ENCODE results near the gene ZMAT5. TPM values are rescaled to one million over a fixed set of nuclear protein-coding genes. Genes with fewer than 3 reads are reported as not detected.

The ZMAT5 gene
- total and polyA plus RNA-seq, 9 of the 15 experiments (the other 6 are each of a cell fraction or from before 2014, with no cell fraction given): 2.0 to 25.2 (median 11.9) TPM

DNA sequence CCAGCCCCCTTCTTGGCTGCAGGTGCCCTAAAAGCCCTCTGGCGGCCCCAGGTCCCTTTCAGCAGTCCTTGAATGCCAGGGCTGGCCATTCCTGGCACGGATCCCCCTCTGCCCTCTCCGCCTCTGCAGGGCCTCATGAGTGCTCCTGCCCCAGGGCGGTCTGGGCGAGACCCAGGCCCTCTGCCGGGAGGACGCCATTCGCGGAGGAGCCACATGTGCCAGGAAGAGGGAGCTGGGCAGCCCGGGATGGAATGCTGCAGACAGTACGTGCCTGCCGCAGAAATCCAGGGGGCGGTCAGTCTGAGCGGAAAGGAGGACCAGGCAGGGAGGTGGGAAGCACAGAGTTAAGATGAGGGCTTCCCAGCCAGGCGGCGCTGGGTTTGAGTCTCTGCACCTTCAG is 44.2 kb downstream of the ZMAT5 start (continued):
- TF ChIP-seq TOE1 (IDR thresholded peaks at IDR 0.05; ENCODE audit: borderline replicate concordance): no peak
- TF ChIP-seq TOE1 (CRISPR knock-in tag; IDR thresholded peaks at IDR 0.05; ENCODE audit: borderline replicate concordance, low read depth): no peak
- no peak for TF ChIP-seq CBFB (CRISPR knock-in tag; IDR thresholded peaks at IDR 0.05)
- no peak for TF ChIP-seq ZFPM2 (CRISPR knock-in tag; IDR thresholded peaks at IDR 0.05)
- TF ChIP-seq KDM1A (IDR thresholded peaks at IDR 0.05): no peak
- no peak for TF ChIP-seq ZZZ3 (IDR thresholded peaks at IDR 0.05)
- no peak for TF ChIP-seq ZNF551 (CRISPR knock-in tag; IDR thresholded peaks at IDR 0.05)
- no peak for TF ChIP-seq SMARCE1 (IDR thresholded peaks at IDR 0.05)
- no peak for TF ChIP-seq HDAC1 (IDR thresholded peaks at IDR 0.05)
- TF ChIP-seq BRD9 (IDR thresholded peaks at IDR 0.05; ENCODE audit: low read depth, partially characterized antibody): no peak
- TF ChIP-seq KHSRP (IDR thresholded peaks at IDR 0.05): no peak
- no peak for TF ChIP-seq NFYB (IDR thresholded peaks at IDR 0.05; ENCODE audit: extremely low read depth, insufficient read length)

DNA sequence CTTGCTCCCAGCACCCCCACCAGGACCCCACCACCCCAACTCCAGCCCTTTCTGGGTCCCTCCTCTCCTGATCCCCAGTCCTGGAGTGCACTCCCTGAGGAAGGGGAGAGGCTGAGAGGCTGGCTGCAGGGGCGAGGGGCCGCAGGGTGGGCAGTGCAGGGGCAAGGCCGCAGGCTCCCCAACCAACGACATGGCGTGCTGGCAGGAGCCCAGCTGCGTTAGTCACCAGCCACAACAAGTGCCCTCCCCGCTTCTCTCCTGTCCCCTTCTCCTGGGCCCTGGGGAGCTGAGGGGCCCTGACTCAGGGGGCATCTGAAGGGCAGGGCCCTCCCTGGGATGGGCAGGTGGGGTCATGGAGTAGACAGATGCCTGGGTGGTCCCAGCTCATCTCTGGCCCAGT is 44.7 kb downstream of the ZMAT5 start:
- Histone ChIP-seq H2AFZ (ENCODE audit: low read depth, low read length) (no peak overlapping the region), H3K4me3 (no peak overlapping the region), H3K79me2 (ENCODE audit: control insufficient read depth, insufficient read depth, low read length) (no peaks in the 10 kb centered on the region), H3K4me2 (ENCODE audit: insufficient read depth, low read length) (no peak overlapping the region), H3K9me1 (ENCODE audit: control insufficient read depth, insufficient read depth, low read length) (peaks cover 4% of the 10 kb centered on the region), H3K36me3 (ENCODE audit: control insufficient read depth, insufficient read depth, low read length) (no peaks in the 10 kb centered on the region), H3K4me1 (replicated peaks in 1 of 2; ENCODE audit: control insufficient read depth in 2 of 2, insufficient read depth in 2 of 2, low read length in 2 of 2) (peaks cover 14 to 54% of the 10 kb centered on the region in 2 experiments; a peak in 4 of 5 replicates), H3K27ac (ENCODE audit: extremely low read depth, low read depth, low read length) (no peak overlapping the region), H3K9ac (ENCODE audit: insufficient read depth in 1 of 2, low read depth in 2 of 2, low read length in 2 of 2) (no peak overlapping the region), H4K20me1 (replicated peaks; ENCODE audit: control insufficient read depth, insufficient read depth, low read length) (0 out of 2 replicates have a peak, but pooled peaks cover 11% of the 10 kb centered on the region), H3K27me3 (ENCODE audit: control insufficient read depth in 2 of 2, insufficient read depth in 2 of 2, low read length in 2 of 2) (peaks cover 0 to 23% of the 10 kb centered on the region in 2 experiments; a peak in 2 of 5 replicates), H3K9me3 (replicated peaks; ENCODE audit: control insufficient read depth, insufficient read depth, low read depth, low read length) (no peaks in the 10 kb centered on the region)
- no peak for DNase-seq (ENCODE audit: extremely low read depth in 1 of 4, low spot score in 3 of 4)
- BruUV-seq (replicated peaks): no TSS peak
- no CpG with 5 or more reads among the region's 7 CpGs for whole genome bisulfite sequencing (ENCODE audit: insufficient coverage, low coverage, missing lambda C conversion rate)
- no peak for TF ChIP-seq ZSCAN32 (CRISPR knock-in tag; IDR thresholded peaks at IDR 0.05)
- TF ChIP-seq ARID2 (IDR thresholded peaks at IDR 0.05): no peak
- TF ChIP-seq LARP7 (IDR thresholded peaks at IDR 0.05): no peak
- no peak for TF ChIP-seq KAT7 (CRISPR knock-in tag; IDR thresholded peaks at IDR 0.05; ENCODE audit: borderline replicate concordance)
- no peak for TF ChIP-seq SRSF9 (IDR thresholded peaks at IDR 0.05; ENCODE audit: borderline replicate concordance, low read depth, low read length)
- TF ChIP-seq KDM5B (IDR thresholded peaks at IDR 0.05; ENCODE audit: insufficient replicate concordance, low read depth, low read length): no peak
- TF ChIP-seq ZNF146 (CRISPR knock-in tag; IDR thresholded peaks at IDR 0.05; ENCODE audit: unreplicated experiment): no peak
- TF ChIP-seq THRAP3 (IDR thresholded peaks at IDR 0.05; ENCODE audit: borderline replicate concordance): no peak
- no peak for TF ChIP-seq PCBP1 (IDR thresholded peaks at IDR 0.05; ENCODE audit: low read depth, low read length, poor library complexity, severe bottlenecking)
- no peak for FAIRE-seq
- ChIA-PET CTCF (ENCODE audit: low intra/inter-chr PET ratio) (no interaction called here), POLR2A (no interaction called here)
- in situ Hi-C loops (cut with MboI) (no loop called here), intact Hi-C loops (cut with micrococcal nuclease) (no loop called here)
- ATAC-seq: no peak
